Peyer's patch (tissue), 4 donors: ENCODE measurements around the gene RPAP3. TPM values are rescaled to one million over a fixed set of nuclear protein-coding genes. Genes with fewer than 3 reads are reported as not detected.

ENCODE experiments used
- DNase-seq, 3 donors: peaks; one replicate each; pipeline ENCODE4 v3.0.0-alpha.2; 2017 to 2019
- H3K27ac ChIP-seq, 4 donors: fragments of 200-600 bp; sonication (generic); one replicate each; pipeline ENCODE4 v1.5.1; 2016 to 2019
- H3K27me3 ChIP-seq, 2 donors: fragments of 200-600 bp; sonication (generic); one replicate each; pipeline ENCODE4 v1.5.1; 2019
- H3K36me3 ChIP-seq, 3 donors: fragments of 200-600 bp; sonication (generic); one replicate each; pipeline ENCODE4 v1.5.1; 2016 to 2019
- H3K4me1 ChIP-seq, 4 donors: fragments of 200-600 bp; sonication (generic); one replicate each; pipeline ENCODE4 v1.5.1; 2016 to 2019
- H3K4me3 ChIP-seq, 4 donors: fragments of 200-600 bp; sonication (generic); 1 replicate in 3 of 4; 2 replicates in 1 of 4; pipeline ENCODE4 v1.5.1; 2016 to 2019; ENCODE audit warnings: mild to moderate bottlenecking in 1 of 4
- H3K9me3 ChIP-seq, 4 donors: fragments of 200-600 bp; sonication (generic); one replicate each; pipeline ENCODE4 v1.5.1; 2016 to 2019; ENCODE audit warnings: mild to moderate bottlenecking in 1 of 4
- POLR2A ChIP-seq, 2 donors: fragments of 450-650 bp; IDR thresholded peaks; one replicate each; pipeline ENCODE4 v1.5.1; 2017; ENCODE audit warnings: antibody characterized with exemption in 2 of 2, mild to moderate bottlenecking in 2 of 2, moderate library complexity in 2 of 2
- total RNA-seq, 4 donors: library from RNA; depleted of rRNA; stranded (reverse); fragments of >200 nt; gene quantifications; one replicate each; pipeline ENCODE4 v1.1.0, GENCODE V29; 2016
- TF ChIP-seq, protein P1 (sequence below), 6 experiments: fragments of 450-650 bp in 4 of 6; fragments of 200-600 bp in 2 of 6; sonication (generic) in 1 of 6; IDR thresholded peaks; one replicate each; pipeline ENCODE4 v1.5.1; 2017 to 2019; ENCODE audit warnings: antibody characterized with exemption in 6 of 6, mild to moderate bottlenecking in 3 of 6, moderate library complexity in 1 of 6

RPAP3 gene
- total RNA-seq, 4 donors from 2014 or later = 5.4 to 33.8 (median 13.3) TPM

DNA sequence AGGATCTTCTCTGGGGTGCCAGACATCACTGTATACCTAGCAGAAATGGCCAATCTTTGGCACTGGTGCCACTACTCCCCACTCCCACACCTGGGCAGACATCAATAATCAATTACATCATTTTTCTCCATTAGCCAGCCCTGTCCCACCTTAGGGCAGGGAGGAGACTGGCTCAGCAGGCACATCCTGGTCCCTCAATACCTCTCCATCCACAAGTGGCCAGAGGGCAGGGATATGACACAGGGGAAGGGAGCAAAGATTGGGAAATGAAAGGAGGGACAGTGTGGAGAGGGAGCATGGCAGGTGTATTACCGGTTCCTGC, 42.6 kb upstream of the RPAP3 start:
- H3K27ac ChIP-seq = no peak overlapping the region
- no peak overlapping the region for H3K4me3 ChIP-seq
- no peaks in the 10 kb centered on the region for H3K9me3 ChIP-seq
- H3K27me3 ChIP-seq = no peaks in the 10 kb centered on the region
- DNase-seq = no peak
- no peaks in the 10 kb centered on the region for H3K36me3 ChIP-seq
- TF ChIP-seq, protein P1, sequence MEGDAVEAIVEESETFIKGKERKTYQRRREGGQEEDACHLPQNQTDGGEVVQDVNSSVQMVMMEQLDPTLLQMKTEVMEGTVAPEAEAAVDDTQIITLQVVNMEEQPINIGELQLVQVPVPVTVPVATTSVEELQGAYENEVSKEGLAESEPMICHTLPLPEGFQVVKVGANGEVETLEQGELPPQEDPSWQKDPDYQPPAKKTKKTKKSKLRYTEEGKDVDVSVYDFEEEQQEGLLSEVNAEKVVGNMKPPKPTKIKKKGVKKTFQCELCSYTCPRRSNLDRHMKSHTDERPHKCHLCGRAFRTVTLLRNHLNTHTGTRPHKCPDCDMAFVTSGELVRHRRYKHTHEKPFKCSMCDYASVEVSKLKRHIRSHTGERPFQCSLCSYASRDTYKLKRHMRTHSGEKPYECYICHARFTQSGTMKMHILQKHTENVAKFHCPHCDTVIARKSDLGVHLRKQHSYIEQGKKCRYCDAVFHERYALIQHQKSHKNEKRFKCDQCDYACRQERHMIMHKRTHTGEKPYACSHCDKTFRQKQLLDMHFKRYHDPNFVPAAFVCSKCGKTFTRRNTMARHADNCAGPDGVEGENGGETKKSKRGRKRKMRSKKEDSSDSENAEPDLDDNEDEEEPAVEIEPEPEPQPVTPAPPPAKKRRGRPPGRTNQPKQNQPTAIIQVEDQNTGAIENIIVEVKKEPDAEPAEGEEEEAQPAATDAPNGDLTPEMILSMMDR (IDR thresholded peaks at IDR 0.05) = no peak
- no peak for TF ChIP-seq POLR2A (IDR thresholded peaks at IDR 0.05)
- peaks cover 0 to 7% (median 2%) of the 10 kb centered on the region in 4 donors for H3K4me1 ChIP-seq

DNA sequence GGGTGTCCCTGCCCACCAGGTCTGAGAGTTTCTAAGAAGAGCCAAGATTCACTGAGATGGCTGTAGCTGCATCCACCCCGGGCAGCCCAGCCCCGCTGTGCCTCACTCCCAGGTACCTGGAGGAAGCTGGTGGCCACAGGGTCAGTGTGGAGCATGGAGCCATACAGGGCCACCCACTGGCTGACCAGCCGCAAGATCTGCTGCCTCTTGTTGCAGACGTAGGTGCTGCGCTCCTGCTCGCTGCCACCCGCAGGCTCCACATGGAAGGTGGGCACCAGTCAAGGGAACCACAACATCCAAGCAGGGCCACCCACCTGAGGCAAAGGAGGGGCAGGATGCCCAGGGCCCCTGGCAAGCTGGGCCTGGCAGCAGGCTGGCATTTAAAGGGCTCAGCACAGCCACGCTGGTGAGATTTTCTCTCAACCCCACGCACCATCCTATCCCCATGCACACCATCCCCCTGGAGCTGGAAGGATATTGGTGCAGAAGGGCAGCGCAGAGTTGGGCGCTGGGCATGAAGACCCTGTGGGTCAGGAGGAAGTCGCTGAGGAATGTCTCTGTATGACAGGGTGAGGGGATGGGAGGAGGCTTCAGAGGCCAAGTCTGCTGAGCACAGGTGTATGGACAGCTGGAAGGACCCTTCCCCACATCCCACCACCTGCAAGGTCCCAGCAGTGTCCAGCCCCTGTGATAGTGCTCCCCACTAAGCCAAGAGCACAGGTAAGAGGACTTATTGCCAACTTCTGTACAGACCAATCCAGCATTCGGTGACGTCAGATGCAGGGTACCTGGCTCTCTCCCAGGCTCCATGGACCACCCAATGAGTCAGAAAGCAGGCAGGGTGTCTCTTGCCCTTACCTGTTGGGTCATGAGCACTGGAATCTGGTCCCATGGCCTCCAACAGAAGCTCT, 42.0 kb upstream of the RPAP3 start:
- peaks cover 0 to 7% (median 0%) of the 10 kb centered on the region in 4 donors for H3K4me1 ChIP-seq
- no peaks in the 10 kb centered on the region for H3K27me3 ChIP-seq
- no peak overlapping the region for H3K4me3 ChIP-seq
- H3K27ac ChIP-seq = no peak overlapping the region
- no peak for DNase-seq
- H3K36me3 ChIP-seq = no peaks in the 10 kb centered on the region
- TF ChIP-seq, protein P1 (IDR thresholded peaks at IDR 0.05) = no peak
- no peak for TF ChIP-seq POLR2A (IDR thresholded peaks at IDR 0.05)
- H3K9me3 ChIP-seq = no peaks in the 10 kb centered on the region

DNA sequence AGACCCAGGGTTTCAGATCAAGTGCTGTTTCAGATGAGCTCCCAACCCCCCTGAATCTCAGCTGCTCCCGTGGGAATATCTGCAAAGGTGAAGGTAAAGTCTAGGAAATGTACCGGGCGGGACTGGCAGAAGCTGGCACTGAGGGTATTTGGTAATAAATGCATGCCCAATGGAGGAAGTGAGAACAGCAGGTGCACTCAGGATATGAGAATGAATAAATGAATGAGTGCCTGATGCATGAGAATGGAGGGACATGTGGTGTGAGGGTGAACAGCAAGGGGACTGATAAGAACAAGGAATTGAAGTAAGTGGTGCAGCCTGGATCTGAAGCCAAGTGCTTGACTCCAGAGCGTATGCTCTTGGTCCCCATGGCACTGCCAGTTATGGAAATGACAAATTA, 41.3 kb upstream of the RPAP3 start:
- Histone ChIP-seq H3K27ac (no peak overlapping the region), H3K27me3 (no peaks in the 10 kb centered on the region), H3K9me3 (no peaks in the 10 kb centered on the region), H3K4me3 (no peak overlapping the region), H3K4me1 (peaks cover 0 to 7% (median 0%) of the 10 kb centered on the region in 4 donors), H3K36me3 (no peaks in the 10 kb centered on the region)
- no peak for TF ChIP-seq POLR2A (IDR thresholded peaks at IDR 0.05)
- TF ChIP-seq, protein P1 (IDR thresholded peaks at IDR 0.05) = no peak
- no peak for DNase-seq

DNA sequence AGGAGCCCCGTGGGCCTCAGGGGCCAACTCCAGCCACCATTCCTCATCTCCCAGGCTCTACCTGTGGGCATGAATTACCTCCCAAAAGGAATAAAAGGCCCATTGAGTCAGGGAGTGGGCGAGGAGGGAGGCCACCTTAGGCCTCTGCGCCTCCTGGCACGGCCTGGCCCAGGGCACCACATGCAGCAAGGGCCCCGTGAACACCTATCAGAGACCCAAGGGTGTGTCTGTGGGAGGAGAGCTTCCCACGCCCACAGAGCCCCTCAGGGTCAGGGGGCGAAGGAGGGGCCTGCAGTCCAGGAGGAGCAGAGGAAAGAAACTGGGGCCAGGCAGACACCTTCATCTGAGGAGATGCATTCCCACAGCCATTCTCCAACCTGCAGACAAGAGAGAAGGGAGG, 40.7 kb upstream of the RPAP3 start:
- no peak for TF ChIP-seq POLR2A (IDR thresholded peaks at IDR 0.05)
- TF ChIP-seq, protein P1 (IDR thresholded peaks at IDR 0.05) = no peak
- Histone ChIP-seq H3K27me3 (no peaks in the 10 kb centered on the region), H3K4me3 (no peak overlapping the region), H3K36me3 (no peaks in the 10 kb centered on the region), H3K4me1 (peaks cover 0 to 7% (median under 1%) of the 10 kb centered on the region in 4 donors), H3K27ac (no peak overlapping the region), H3K9me3 (no peaks in the 10 kb centered on the region)
- DNase-seq = no peak

DNA sequence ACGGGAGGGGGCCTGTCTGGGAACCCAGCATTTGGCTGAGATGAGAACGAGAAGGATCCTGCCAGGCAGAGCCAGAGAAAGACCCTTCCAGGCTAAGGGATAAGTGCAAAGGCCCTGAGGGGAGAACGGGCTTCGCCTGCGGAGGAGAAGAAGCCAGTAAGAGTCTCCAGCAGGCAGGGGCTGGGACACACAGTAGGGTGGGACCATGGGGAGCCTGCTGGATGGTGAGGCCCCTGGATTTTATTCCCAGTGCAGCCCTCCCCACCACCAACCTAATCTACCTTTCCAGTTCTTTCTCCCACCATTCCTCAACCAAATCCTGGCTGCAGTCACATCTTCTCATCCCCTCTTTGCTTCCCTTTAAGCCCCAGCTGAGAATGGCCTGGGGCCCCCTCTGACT, 40.2 kb upstream of the RPAP3 start:
- H3K27me3 ChIP-seq = no peaks in the 10 kb centered on the region
- H3K9me3 ChIP-seq = no peaks in the 10 kb centered on the region
- H3K4me1 ChIP-seq = peaks cover 0 to 10% (median 5%) of the 10 kb centered on the region in 4 donors
- no peak for DNase-seq
- no peak overlapping the region for H3K4me3 ChIP-seq
- no peak overlapping the region for H3K27ac ChIP-seq
- TF ChIP-seq POLR2A (IDR thresholded peaks at IDR 0.05) = no peak
- TF ChIP-seq, protein P1 (IDR thresholded peaks at IDR 0.05) = no peak
- no peaks in the 10 kb centered on the region for H3K36me3 ChIP-seq
